IPS-18c (cell line): Measurements from ENCODE around the gene BTF3L4.
A peak's percentile ranks its signal among the peaks of the same experiment; 100 is the strongest.
"Not testable (repeated sequence)": the region's sequence is repeated elsewhere in the genome, so short reads cannot be mapped to it uniquely, and the experiment has no call there.

Experiments used
- H3K4me3 ChIP-seq: 2 replicates; pipeline ENCODE4 v1.7.0; 2013; ENCODE audit warnings: low read depth, mild to moderate bottlenecking, low read length, moderate library complexity; ENCODE audit not compliant: insufficient read depth
- H3K9me3 ChIP-seq: one replicate; pipeline ENCODE4 v1.6.1; 2013; ENCODE audit warnings: mild to moderate bottlenecking, low read length, moderate library complexity; ENCODE audit not compliant: control insufficient read depth, insufficient read depth

The BTF3L4 gene

GRCh38 chr1:52049337-52049736 is 6.8 kb upstream of the BTF3L4 start:
- not testable (repeated sequence) for H3K4me3 ChIP-seq, H3K9me3 ChIP-seq

DNA sequence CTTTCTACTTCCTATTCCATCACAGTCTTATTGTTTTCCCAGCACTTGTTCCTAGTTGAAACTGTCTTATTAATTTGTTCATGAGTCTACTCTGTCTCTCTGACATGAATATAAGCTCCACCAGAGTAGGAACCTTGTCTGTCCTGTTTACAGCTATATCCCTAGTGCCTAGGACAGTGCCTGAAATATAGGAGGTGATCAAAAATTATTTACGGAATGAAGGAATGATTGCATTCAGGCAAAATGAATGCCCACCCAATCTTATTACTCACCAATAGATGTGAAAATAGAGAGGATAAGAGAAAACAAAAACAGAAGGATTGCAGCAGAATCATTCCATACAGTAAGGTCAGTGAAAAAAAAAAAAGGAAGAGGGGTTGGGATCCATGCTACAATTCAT is 2.2 kb upstream of the BTF3L4 start:
- no peaks in the 10 kb centered on the region for H3K9me3 ChIP-seq
- H3K4me3 ChIP-seq = peak overlapping the region; percentile 98

GRCh38 chr1:52054496-52055065 is 1.5 kb upstream of the BTF3L4 start:
- Histone ChIP-seq H3K4me3 (peak overlapping the region; percentile 98), H3K9me3 (no peaks in the 10 kb centered on the region)

DNA sequence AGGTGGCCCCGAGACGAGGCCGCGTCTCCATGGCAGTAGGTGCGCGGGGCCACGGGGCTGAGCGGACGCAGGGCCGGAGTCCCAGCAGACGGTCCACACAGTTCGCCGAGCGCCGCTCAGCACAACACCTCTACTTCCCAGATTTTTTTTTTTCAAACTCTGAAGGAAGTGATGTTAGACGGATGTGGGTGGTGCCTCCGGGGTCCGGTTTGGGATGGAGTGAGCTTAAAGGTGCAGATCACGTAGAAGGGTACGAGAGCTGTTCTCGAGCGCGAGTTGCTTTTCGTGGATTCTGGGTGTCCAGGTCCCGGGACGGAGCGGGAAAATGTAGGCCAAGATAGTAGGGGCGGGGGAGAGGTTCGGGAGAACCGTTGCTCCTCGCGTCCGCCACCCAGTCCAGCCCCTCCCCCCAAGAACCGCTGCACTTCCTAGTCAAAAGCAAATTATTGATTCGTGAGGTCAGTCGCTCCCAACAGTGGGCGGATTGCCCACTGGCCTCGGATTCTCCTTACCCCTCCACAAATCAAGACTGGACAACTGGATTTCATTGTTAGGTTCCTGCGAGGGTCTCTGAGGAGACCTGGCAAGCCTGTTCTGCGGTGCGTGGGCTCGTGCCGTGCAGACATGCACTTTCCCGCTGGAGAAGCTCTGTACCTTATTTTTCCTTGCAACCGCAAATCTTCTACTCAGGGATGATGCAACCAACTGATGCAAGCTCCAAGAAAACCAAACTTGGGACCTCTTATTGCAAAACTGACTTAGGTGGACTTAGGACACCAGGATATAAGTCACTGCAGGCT is 829 bp upstream of the BTF3L4 start, which contains the start of gene TXNDC12:
Gene TXNDC12, minus strand, starts transcription at position 126 of the 800 bp plus-strand sequence. Its CDS starts 95 bp downstream, at position 31.
- Histone ChIP-seq H3K4me3 (peak within 1 kb of the TSS; percentile 98), H3K9me3 (no peaks in the 10 kb centered on the region)

DNA sequence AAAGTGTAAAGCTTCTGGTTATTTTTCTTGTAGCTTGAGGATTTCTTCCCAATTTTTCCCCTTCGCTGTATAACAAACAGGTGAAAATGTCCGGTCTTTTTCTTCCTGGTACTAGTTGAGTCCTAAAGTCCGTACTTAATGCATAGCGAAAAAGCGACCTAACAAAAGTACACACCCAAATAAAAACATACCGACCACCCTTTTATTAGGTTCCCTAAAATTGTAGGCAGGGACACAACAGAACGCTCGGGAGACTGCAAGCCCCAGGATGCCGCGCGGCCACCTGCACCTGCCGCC is 281 bp upstream of the BTF3L4 start:
- no peaks in the 10 kb centered on the region for H3K9me3 ChIP-seq
- peak overlapping the region; percentile 98 for H3K4me3 ChIP-seq

DNA sequence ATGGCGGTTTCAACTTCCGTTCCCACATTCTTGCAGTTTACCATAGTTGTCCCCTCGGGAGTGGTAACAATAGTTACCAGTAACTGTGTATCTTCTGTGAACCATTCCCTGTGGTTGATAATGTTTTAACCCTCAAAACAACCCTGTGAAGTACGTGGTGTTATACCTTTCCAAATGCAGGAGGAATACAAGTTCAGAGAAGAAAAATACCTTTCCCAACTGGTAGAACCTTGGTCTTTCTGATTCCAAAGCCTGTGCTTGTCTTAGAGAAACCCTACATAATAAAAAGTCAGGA is 789 bp downstream of the BTF3L4 start:
- H3K4me3 ChIP-seq = peak overlapping the region; percentile 98
- no peaks in the 10 kb centered on the region for H3K9me3 ChIP-seq

DNA sequence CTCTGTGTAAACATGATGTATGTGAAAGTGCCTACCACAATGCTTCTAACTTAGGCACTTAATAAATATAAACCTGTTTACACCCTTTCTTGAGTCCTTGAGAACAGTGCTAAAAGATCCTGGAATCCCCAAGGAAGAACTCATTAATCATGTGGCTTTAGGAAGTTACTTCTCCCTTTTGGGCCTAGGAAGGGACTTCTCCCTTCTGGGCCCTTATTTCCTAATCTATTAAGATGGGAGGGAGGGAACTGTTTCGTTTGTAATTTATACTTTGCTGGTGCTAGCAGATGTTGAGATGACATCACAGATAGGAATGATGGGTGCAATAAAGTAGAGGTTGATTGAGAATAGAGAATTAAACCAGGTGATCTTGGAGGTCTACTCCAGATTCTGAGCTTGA is 1.2 kb downstream of the BTF3L4 start:
- Histone ChIP-seq H3K4me3 (peak overlapping the region; percentile 98), H3K9me3 (no peaks in the 10 kb centered on the region)

DNA sequence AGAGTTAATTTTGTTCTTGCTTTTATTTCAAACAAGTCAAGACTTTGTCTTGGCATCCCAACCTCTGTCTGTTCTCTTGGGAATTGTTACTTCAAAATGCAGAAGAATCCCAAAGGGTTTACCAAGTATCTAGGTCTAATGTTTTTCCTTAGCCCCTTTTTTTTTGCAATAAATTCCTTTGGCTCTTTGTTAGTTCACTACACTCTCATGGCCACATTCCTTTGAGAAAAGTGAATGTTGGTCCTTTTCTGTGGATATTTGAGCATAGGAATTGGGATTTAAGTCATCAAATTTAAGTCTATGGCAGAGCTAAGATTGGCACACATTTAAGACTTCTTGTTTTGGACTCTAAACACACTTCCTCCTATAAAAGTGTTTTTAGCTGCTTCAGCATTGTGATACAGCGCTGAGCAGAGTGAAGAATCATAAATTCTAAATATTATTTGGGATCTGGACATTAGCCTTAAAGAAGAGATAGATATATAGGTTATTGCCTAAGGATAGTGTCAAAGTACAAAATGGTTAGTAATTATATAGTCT is 1.9 kb downstream of the BTF3L4 start:
- Histone ChIP-seq H3K4me3 (no peak overlapping the region; the same call in 1 of the 2 replicates), H3K9me3 (no peaks in the 10 kb centered on the region)

GRCh38 chr1:52059321-52059720 is 3.2 kb downstream of the BTF3L4 start:
- H3K9me3 ChIP-seq = no peaks in the 10 kb centered on the region
- H3K4me3 ChIP-seq = no peak overlapping the region

- H3K4me3 ChIP-seq = no peak overlapping the region
- H3K9me3 ChIP-seq = no peaks in the 10 kb centered on the region
Measured at GRCh38 chr1:52059888-52060287, 3.8 kb downstream of the BTF3L4 start.

DNA sequence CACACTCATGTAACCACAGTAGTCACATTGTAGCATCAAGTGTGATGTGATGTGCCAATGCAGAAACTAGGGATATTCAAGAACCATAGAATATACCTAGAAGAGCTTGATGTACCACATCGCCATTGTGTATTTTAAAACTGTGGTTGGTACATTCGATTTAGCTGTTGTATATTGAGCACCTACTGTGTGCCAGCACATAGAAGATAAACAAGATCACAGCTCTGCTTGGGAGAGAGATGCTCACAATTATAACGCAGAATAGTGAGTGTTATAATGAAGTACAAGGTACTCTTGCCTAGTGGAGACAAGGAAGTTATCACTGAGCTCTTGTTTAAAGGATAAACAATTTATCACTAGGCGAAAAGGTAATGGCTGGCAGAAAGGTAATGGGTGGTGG is 4.7 kb downstream of the BTF3L4 start:
- Histone ChIP-seq H3K4me3 (no peak overlapping the region), H3K9me3 (no peaks in the 10 kb centered on the region)

DNA sequence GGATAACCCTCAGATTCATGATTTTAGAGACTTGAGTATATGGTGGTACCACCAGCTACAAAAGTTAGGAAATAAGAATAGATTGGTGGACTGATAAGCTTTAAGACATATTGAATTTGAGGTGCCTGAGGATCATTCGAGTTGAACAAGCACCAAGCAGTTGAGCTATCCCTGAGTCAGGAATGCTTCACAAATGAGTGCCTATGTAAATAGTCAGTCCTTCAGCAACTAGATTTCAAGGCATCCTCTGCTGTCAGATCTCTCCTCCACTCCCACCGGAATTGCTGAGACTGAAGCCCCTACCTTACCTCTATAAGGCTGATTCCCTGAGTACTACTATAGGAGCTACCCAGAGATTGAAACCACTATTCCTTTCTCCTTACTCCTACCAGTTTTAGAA is 7.1 kb downstream of the BTF3L4 start:
- Histone ChIP-seq H3K9me3 (no peaks in the 10 kb centered on the region), H3K4me3 (no peak overlapping the region)

DNA sequence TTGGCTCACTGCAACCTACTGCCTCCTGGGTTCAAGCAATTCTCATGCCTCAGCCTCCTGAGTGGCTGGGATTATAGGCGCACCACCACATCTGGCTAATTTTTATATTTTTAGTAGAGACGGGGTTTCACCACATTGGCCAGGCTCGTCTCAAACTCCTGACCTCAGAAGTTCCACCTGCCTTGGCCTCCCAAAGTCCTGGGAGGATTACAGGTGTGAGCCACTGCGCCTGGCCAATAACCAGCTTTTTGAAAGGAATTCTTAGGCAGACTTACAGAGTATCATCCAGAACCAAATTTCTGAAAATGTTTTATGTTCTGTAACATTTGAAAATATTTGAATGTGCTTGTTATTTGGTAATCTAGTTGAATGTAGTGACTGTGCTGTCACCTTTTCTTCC is 14.6 kb downstream of the BTF3L4 start:
- no peaks in the 10 kb centered on the region for H3K9me3 ChIP-seq
- H3K4me3 ChIP-seq = no peak overlapping the region

- H3K4me3 ChIP-seq = no peak overlapping the region
- no peaks in the 10 kb centered on the region for H3K9me3 ChIP-seq
Measured at GRCh38 chr1:52072291-52072690, 16.2 kb downstream of the BTF3L4 start.

GRCh38 chr1:52077277-52077676 is 21.2 kb downstream of the BTF3L4 start:
- not testable (repeated sequence) for H3K9me3 ChIP-seq

DNA sequence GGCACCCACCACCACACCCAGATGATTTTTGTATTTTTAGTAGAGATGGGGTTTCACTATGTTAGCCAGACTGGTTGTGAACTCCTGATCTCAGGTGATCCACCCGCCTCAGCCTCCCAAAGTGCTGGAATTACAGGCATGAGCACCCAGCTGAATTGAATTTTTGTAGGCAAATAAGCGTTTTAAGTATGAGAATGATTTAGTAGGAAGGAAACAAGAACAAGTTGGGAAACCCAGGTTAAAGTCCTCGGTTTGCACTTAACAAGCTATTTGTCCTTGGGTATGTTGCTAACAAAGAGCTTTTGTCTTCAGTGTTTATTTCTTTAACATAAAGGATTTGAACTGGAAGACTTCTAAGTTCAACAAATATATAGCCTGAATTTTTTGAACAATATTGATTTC is 23.9 kb downstream of the BTF3L4 start:
- Histone ChIP-seq H3K4me3 (no peak overlapping the region), H3K9me3 (no peaks in the 10 kb centered on the region)

More at GRCh38 chr1:52077277-52077676, 21.2 kb downstream of the BTF3L4 start:
- H3K4me3 ChIP-seq = not testable (repeated sequence)

DNA sequence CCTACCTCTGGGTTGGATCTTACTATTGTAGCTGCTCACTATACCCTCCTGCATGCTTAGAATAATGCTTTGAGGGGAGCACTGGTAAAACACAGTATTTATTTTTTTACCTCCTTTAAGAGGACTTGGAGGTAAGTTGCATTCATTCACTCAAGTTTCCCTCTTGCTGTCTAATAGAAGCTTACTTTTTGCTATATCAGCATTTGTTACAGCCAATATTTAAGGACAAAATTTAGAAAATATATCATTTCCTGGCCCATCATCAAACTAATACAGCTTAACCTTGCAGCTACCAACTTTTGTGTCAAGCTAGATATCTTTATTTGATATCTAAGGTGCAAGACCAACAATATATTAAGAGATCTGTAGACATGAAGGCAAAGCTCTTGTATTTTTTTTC is 31.8 kb downstream of the BTF3L4 start:
- not testable (repeated sequence) for H3K4me3 ChIP-seq, H3K9me3 ChIP-seq

GRCh38 chr1:52094300-52094699 is 38.2 kb downstream of the BTF3L4 start:
- not testable (repeated sequence) for H3K9me3 ChIP-seq, H3K4me3 ChIP-seq

DNA sequence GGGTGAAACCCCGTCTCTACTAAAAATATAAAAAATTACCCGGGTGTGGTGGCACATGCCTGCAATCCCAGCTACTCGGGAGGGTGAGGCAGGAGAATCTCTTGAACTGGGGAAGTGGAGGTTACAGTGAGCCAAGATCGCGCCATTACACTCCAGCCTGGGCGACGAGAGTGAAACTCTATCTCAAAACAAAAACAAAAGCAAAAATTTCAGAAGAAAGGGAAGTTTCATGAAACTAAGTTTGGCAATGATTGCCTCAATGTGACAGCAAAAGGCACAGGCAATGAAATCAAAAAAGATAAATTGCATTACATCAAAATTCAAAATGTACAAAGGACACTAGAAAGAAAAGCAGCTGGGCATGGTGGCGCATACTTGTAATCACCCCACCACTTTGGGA is 40.1 kb downstream of the BTF3L4 start:
- Histone ChIP-seq H3K9me3 (no peaks in the 10 kb centered on the region), H3K4me3 (no peak overlapping the region)
